HG03066 (cell line): ENCODE results near the gene COL11A2.

ENCODE experiments used
- ATAC-seq: cut with Tn5 transposase; IDR thresholded peaks from one replicate; pipeline ENCODE4 v1.9.1; 2021; ENCODE audit warnings: low read depth; ENCODE audit not compliant: unreplicated experiment

Gene COL11A2

DNA sequence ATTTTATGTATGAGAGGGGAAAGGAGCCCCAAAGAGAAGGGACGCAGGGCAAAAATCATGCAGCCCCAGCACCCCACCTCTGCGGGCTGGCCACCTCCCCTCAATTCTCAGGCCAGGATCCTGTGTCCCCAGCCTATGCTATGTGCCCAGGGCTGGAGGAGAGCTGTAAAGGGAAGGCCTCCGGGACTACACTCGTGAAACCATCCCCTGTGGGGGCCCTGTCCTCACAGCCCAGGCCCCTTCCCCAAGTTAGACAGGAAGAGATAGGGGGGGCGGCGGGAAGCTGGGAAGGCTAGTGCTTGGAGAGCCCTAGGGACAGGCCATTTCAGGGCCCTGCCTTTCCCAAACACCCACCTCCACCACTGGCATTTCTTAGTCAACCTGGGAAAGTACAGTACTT, 1.4 kb upstream of the COL11A2 start:
- ATAC-seq = no peak

DNA sequence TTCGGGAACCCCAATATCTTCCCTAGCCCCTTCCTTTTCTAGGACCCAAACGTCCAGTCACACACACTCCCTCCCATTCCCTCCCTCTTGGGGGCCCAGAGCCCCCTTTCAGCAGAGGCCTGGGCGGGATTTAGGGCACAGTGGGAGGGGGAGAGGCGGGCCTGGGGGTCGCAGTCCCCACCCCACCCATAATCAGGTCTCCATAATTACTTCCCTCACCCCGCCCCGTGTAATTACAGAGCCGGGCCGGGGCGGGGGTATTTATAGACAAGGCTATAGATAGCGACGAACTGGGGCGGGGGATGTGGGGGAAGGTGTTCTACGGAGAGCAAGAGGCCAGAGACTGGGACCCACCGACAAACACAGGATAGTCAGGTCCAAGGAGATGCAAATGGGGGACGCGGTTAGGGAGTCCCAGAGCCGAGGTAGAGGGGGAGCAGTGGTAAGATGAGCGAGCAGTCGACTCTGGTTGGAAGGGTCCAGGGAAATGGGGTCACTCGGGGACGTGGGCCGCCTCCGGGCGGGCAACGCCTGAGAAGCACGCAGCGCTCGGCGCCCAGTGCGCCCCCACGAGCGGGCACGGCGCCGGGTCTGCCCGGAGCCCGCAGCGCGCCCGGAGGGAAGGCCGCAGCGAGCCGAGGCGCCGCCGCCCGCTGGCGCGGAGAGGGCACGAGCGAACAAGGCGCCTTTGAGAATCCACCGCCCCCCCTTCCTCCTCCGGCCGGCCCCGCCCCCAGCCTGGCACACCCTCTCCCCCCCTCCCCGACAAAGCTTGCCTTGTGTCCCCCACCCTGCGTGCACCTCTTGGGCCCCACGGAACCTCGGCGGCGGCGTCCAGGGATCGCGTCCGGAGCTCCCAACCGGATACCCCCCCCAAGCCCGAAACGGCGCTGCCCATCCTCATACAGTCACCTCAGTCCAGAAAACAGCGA, 670 bp upstream of the COL11A2 start:
- no peak for ATAC-seq

DNA sequence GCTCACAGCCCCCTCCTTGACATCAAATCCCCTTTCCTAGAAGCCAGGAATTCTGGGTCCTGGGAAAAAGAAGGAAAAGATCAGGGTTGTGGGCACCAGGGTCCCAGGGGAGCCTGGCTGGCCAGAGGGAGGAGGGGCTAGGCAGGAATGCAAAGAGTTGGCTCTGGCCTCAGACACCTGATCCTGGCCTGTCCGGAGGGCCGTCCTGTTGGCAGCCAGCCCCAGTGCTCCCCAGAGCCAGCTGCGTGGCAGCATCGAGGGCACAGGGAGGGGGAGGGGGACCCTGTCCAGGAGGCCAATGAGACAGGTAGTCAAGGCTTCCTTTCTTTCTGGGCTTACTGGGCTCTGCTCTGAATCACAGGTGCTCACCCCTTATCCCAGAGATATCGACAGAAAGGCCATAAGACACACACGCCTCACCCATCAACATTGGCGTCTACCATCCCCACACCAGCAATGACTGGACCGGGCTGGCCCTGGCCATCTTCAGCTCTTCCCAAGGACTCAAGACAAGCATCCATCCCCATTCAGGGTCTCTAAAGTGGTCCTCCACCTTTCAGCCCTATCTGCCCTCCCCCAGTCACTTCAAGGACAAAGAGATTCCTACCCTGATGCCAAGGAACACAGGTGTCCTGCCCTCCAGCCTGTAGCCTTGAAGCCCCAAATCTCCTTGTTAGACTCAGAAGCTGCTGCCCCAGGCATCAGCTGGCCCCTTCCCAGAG, 723 bp downstream of the COL11A2 start:
- ATAC-seq = no peak

DNA sequence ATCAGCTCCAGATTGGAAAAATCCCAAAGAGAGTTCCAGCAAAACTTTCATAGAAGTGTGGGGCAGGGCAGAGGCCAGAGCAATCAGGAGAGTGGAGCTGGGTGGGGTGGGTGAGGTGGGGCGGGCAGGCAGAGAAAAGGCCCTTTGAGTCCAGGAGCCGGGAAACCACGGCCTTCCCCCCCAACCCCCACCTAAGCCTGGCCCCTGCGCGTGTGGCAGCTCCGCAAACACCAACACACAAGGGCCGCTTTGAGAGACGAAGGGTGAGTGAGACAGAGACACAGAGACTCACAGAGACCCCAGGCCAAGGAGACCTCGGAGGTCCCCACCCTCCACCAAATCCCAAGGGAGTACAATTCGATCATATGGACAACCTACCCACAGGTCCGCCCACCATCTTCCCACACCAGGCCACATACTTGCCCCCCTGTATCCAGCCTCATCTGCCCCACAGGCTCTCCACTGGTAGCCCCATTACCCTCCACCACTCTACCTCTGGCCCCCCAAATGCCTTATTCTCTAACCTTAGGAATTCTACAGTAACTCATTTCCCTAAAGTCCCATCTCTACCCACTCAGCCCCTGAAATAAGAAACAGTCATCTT, 1.7 kb downstream of the COL11A2 start:
- no peak for ATAC-seq

DNA sequence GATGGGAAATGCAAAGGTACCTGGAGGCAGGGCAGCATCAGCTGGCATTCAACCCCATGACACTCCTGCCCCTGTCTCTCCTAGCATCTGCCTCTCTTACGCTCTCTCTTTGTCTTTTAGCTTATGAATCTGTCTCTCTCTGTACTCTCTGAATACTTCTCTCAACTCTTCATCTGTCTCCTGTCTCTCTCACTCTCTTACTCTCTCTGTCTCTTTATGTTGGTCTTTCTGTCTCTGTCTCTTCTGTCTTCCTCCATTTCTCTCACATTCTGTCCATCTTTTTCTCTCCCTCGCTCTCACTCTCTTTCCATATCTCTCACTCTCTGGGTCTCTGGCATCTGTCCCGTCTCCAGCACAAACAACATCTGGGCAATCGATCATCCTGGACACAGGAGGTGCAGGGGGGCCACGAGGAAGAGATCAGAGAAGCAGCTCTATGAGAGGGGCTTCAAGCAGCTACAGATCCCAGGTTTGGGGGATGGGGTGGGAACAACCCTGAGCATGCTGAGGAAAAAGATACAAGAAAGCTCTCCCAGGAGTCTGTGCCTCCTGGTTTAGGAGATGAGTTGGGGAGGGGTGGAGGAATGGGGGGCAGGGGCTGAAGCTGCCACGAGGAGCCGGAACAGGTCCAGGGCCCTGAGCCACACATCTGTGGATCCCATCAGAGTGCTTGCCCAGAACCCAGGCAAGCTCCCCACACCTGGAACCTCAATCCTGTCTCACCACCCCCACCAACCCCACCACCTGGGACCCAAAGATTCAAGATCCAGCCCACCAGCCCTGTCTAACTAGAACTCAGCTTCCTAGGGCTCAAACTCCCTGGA, 2.4 kb downstream of the COL11A2 start:
- no peak for ATAC-seq

DNA sequence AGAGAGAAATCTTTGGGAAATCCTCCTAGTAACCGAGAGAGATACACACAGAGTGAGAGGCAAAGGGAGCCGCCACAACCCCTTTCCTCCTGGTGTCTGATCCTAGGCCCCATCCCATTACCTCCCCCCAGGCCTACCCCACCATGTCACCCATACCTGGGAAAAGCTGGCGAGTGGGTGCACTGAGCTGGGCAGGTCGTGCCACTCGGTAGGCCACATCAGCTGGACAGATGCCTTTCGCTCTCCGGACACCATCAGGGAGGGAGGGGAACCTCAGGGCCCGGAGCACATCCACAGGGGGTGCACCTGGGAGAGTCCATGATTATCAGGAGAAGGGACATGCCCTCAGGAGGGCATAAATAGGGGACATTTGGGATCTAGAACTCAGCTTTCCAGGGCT, 3.1 kb downstream of the COL11A2 start:
- no peak for ATAC-seq

DNA sequence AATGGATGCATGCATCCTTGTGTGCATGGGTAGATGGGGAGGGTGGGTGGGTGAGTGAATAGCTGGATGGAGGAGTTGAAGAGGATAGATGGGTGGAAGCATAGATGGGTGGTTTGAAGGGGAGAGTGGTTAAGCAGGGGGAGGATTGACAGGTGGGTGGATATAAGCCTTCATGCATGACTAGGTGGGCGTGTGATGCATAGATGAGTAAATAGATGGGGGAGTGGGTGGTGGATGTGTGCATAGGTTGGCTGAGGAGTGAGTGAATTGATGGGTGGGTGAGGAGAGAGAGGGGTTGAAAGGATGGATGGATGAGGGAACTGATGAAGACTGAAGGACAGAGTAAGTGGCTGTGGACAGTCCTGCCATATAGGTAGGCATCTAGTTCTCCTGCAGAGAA, 4.5 kb downstream of the COL11A2 start:
- no peak for ATAC-seq

DNA sequence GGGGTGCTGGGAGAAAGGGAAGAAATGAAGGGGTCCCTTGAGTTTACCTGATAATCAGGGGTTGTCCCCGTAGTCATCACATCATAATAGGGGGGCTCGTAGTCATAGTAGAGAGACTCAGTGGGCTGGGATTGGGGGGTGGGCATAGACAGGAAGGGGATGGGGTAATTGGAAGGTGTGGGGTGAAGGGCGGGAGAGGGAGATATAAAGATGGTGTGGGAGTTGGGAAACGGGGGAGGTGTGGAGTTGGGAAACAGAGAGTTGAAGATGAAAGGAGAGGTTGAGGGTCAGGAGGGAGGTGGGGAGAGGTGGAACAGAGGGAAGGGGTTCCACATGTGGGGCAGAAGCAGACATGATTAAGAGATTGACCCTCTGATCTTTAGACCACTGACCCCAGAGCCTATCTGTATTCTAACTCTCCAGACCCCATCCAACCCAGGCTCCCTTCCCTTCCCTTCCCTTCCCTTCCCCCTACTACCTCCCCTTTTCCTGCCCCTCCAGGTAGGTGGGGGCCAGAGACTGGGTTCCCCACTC, 6.5 kb downstream of the COL11A2 start:
- no peak for ATAC-seq

DNA sequence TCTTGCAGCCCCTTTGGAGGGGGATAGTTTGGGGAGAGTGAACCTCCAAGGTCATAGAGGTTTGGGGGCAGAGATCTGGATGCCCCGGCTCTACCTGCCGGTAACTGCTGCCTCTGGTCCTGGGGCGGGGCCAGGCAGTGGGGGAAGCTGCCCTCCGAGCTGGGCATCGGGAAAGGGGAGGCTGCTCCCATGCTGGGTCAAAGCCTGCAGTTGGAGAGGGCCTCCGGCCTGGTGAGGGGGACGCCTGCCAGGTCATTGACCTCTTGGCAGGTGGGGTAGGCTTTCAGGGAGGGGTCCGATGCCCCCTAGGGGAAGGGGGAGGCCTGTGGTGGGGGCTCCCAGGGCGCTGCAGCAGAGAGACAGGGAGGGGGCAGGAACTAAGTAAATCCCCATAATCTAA, 7.1 kb downstream of the COL11A2 start:
- ATAC-seq = no peak

DNA sequence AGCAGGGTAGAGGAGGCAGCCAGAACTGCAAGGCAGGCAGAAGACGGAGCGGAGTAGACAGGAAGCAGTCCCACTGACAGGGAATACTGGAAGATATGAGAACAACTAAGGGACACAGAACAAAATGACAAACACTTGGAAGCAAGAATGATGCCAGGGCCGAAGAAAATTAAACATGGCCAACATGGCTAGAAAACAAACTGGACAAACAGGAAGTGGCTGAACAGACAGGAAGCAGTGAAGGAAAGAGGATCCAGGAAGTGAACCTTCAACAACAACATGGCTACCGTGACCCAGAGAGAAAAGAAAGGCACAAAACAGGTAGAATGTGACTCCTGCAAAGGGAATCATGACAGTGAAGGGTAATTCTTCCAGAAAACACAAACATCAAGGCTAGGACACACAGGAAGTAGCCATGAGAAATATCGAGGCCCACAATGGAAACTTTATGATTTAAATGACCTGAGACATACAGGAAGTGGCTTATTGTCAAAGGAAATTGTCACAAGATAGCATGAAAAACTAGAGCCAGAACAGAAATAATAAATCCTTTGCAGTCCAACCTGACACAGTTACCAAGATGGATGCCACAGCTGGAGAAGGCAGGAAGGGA, 9.1 kb downstream of the COL11A2 start:
- no peak for ATAC-seq

DNA sequence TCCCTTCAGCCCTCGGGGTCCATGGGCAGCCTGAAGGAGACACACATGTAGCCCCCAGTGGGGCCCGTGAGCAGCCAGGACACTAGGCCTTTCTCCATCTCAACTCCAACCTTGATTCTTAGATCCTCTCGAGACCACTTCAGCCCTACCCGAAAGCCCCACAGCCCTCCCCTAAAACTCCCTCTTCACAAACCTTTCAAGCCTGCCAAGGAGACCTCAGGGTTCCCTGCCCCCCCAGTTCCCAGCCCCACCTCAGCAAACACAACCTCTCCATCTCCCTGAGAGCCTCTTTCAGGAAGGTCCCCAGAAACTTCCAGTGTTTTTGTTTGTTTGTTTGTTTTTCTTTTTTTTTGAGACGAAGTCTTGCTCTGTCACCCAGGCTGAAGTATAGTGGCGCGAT, 11.1 kb downstream of the COL11A2 start:
- ATAC-seq = no peak

DNA sequence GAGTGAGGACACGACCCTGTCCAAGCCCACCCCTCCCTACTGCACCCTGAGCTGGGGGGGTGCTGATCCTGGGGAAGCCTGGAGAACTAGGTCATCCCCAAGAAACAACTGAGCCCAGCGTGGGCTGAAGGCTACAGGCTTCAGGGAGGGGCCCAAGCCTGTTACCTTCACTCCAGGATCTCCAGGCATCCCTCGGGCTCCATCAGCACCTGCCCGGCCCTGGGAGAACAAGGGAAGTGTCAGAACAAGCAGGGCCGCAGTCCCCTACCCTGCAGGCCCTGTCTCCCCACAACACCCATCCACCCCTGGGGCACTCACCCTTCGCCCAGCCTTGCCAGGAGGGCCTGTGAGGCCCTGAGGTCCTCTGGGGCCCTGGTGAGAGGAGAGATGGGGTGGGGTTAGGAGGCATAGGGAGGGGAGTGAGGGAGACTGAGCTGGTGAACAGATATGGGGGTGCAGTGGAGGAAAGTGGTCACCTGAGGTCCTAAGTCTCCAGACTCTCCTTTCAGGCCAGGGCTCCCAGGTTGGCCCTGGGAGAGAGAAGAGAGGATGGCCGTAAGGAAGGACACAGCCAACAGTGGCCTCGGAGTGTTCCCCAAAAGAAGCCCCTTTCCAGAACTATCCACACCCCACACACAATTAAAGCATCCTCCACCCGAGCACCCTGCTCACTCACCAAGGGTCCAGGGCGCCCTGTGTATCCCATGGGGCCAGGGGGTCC, 13.4 kb downstream of the COL11A2 start:
- no peak for ATAC-seq

DNA sequence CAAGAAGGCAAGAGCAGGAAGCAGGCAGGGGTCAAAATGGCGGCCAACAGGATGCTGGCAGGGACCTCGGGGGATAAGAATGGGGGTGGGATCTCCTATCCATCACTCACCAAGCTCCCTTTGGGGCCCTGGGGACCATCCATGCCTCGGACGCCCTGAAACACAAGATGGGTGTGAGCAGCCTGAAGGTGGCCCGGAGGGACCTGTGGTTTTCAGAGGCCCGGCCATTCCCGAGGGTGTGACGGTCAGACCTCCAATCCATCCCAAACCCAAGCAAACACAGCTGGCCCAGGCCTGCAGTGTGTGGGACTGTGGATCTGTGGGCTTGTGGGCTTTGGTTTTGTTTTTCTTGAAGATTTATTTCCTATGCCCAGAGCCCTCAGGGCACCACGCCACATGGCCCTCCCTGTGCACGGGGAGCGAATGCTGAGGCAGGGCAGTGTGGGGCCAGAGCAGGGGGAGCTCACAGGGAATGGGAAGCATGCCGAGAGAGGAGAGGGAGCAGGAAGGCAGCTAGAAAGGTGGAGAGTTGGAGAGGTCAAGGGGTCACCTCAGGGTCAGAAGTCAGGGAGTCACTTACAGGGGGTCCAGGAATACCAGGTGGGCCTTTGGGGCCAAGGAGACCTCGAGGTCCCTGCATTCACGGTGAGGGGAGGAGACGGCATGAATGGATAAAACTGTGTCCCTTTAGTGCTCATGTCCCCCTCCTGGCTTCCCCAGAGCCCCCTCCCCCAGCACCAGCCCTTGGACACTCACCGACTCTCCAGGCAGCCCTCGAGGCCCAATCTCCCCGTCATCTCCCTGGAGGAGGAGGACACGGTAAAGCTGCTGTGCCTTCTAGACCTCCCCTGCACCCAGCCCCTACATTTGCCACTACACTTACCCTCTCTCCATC, 14.5 kb downstream of the COL11A2 start:
- no peak for ATAC-seq

DNA sequence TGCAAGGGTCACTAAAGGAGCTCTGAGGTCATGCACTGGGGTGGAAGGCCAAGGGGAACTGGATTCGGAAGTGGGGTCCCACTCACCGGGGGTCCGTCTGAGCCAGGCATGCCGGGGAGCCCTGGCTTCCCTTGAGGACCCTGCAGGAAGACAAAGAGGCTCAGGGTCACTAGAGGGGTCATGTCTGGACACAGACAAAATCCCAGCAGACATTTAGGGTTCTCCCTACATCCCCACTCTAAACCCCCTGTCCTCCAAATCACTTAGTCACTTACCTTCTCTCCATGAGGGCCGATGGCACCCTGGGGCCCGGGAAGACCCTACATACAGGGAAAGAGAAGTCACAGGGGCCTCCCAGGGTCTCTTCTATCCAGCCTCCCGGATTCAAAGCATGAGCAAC, 15.4 kb downstream of the COL11A2 start:
- ATAC-seq = no peak

DNA sequence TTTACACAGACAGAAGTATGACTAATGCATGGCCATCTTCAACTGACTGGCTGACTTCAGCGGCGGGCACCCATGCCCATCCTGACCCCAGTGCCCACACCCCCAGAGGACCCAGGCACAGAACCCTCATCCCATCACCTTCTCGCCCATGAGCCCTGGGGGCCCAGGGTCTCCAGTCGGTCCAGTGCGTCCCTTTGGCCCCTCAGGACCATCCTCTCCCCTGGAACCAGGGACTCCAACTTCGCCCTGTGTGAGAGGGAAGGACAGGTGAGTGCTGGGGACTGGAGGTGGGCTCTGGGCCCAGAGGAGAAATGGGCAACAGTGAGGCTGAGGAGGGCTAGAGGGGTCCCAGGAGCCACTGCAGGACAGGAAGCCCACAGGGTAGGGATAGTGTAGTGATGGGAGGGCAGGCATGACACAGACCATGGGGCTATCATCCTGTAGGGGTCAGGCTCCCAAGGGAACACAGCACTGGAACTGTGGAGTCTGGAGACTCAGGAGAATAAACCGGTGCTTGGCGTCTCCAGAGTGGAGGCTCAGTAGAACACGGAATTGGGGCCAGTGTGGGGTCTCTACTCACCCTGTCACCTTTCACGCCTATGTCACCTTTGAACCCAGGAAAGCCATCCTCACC, 16.7 kb downstream of the COL11A2 start:
- no peak for ATAC-seq

DNA sequence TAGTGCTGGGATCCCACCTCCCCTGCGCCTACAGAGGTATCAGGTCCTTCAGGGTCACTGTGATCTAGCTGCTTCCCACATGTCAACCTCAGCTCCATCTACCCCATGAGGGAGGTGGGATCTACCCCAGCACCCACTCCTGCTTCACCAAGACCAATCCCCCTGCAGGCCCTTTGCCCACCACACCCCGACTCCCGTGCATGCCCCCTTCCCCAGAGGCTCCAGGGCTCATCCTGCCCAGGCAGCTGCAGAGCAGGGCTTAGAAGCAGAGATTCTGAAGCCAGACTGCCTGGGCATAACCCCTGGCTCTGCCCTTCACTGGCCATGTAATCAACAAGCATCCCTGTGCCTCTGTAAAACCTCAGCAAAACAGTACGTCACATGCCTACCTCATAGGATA, 17.5 kb downstream of the COL11A2 start:
- ATAC-seq = no peak

DNA sequence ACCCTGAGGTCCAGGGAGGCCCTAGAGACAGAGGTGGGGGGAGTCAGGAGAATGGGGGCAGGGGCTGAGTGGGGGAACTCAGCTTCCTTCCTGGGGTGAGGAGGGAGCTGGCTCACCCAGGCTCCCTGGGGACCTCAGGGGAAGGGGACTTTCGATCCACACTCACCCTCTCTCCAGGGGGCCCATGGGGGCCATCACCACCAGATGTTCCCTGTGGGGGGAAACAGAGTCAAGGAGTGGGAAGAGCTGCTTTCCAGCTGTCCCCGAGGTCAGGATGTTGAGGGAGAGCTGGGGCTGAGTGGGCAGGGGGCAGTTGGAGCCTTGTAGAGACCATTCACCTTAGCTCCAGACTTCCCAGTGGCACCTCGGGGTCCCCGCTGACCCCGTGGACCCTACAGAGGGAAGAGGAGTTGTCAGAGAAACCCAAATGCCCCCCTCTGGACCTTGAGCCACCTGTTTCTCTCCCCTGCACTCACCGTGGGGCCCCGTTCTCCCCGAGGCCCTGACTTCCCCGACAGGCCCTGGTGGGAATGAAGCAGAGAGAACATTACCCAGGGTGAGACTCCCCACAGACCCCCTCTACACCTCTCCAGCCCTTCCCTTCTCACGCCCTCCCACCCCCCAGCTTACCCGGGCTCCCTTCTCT, 18.6 kb downstream of the COL11A2 start:
- ATAC-seq = no peak
